ENCODE data around the gene CNTNAP4. TPM values are rescaled to one million over a fixed set of nuclear protein-coding genes. Genes with fewer than 3 reads are reported as not detected.

The CNTNAP4 gene
- total RNA-seq: not detected

DNA sequence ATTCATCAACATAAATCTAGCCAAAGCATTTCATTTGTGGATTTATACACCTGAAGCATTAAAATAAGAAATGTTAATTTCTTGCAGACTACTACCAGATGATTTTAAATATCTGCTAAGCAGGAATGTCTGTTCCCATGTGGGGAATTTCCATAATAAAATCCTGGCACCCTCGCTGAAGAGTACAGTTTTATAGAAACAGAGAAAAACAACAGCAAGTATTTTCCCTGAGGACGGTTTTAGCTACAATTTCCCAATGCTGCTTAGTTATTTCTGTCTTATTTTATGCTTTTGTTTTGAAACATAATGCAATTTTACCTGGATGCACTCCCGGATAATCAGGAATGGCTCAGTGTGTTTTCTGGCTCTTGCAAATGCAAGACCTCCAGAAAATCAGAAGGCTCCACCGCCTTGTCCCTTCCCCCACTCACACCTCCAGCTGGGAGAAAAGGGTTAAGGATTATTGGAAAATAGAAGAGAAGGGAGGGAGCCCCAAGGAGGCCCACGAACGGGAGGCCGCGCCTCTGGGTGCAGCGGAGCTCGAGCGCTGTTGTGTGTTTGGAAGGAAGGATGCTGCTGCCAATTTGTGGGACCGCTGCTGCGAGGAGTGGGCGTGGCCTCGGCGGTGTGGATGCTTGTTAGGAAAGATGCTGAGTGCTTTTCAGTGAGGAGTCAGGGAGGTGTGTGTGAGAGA, at the start of gene CNTNAP4:
TSS of gene CNTNAP4 (plus strand) at position 657 of the 694 bp plus-strand sequence. CDS start 262 bp downstream, outside the sequence.
- Histone ChIP-seq H3K4me1 (no peaks in the 10 kb centered on the region), H3K27ac (no peak within 1 kb of the TSS), H3K4me3 (no peak within 1 kb of the TSS), H3K27me3 (no peaks in the 10 kb centered on the region), H3K9me3 (no peaks in the 10 kb centered on the region), H3K9ac (ENCODE audit: low read depth in 2 of 2, low read length in 2 of 2) (no peak within 1 kb of the TSS), H3K36me3 (no peaks in the 10 kb centered on the region)
- DNase-seq: no peak
- no peak for TF ChIP-seq CTCF (IDR thresholded peaks at IDR 0.05)
- intact Hi-C loops (cut with DNase I): no loop called here

GRCh38 chr16:76228546-76229146, 48.6 kb upstream of the CNTNAP4 start:
- intact Hi-C loops (cut with DNase I): no loop called here
- H3K27ac ChIP-seq: no peak overlapping the region
- no peaks in the 10 kb centered on the region for H3K36me3 ChIP-seq
- H3K9ac ChIP-seq (ENCODE audit: low read depth in 2 of 2, low read length in 2 of 2): no peak overlapping the region
- no peaks in the 10 kb centered on the region for H3K4me1 ChIP-seq
- H3K27me3 ChIP-seq: no peaks in the 10 kb centered on the region
- no peak overlapping the region for H3K4me3 ChIP-seq
- TF ChIP-seq CTCF (IDR thresholded peaks at IDR 0.05): no peak
- no peak for DNase-seq
- H3K9me3 ChIP-seq: no peaks in the 10 kb centered on the region

- intact Hi-C loops (cut with DNase I): no loop called here
Measured at GRCh38 chr16:76232704-76233103, 44.5 kb upstream of the CNTNAP4 start.

DNA sequence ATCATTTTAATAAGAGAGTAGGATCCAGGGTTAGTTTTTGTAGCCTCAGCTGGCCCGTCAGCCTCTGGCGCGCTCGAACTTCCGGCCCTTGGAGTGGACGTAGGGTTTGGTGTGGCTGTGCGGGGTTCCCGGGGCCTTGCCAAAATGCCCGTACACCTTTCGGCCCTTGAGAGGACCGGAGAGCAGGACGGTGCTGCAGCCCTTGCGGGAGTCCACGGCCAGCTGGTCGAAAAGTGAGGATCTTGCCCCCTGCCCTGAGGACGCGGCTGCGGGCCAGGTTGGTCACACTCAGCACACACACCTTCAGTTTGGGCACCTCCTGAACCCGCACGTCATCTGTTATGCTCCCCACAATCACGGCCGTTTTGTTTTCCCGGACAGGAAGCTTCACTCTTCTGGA, 42.2 kb upstream of the CNTNAP4 start:
- no peaks in the 10 kb centered on the region for H3K36me3 ChIP-seq
- no peak overlapping the region for H3K27ac ChIP-seq
- H3K4me1 ChIP-seq: no peaks in the 10 kb centered on the region
- no peak overlapping the region for H3K9ac ChIP-seq (ENCODE audit: low read depth in 2 of 2, low read length in 2 of 2)
- intact Hi-C loops (cut with DNase I): no loop called here
- no peak for TF ChIP-seq CTCF (IDR thresholded peaks at IDR 0.05)
- DNase-seq: no peak
- H3K27me3 ChIP-seq: no peaks in the 10 kb centered on the region
- H3K9me3 ChIP-seq: no peaks in the 10 kb centered on the region
- no peak overlapping the region for H3K4me3 ChIP-seq

More at GRCh38 chr16:76232704-76233103, 44.5 kb upstream of the CNTNAP4 start:
- H3K27ac ChIP-seq: no peak overlapping the region
- H3K36me3 ChIP-seq: no peaks in the 10 kb centered on the region
- H3K9ac ChIP-seq (ENCODE audit: low read depth in 2 of 2, low read length in 2 of 2): no peak overlapping the region
- TF ChIP-seq CTCF (IDR thresholded peaks at IDR 0.05): no peak
- H3K4me3 ChIP-seq: no peak overlapping the region
- no peaks in the 10 kb centered on the region for H3K27me3 ChIP-seq
- no peaks in the 10 kb centered on the region for H3K4me1 ChIP-seq
- H3K9me3 ChIP-seq: no peaks in the 10 kb centered on the region
- DNase-seq: no peak

DNA sequence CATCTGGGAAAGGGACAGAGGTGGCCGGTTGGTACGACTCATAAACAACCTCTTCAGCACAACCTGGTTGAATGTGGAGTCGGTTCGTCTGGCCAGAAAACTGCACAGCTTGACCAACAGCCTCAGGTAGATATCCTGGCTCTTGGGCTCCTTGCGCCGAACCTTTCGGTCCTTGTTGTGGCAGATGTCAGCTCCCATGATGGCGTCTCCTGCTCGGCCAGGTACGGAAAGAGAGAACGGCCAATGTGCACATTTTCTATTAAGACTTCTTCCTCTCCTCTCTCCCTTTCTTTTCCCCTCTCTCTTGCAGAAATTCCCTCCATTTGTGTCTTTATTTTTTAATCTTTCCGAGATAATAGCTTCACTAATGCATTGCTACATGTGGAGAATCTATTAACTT, 41.8 kb upstream of the CNTNAP4 start:
- Histone ChIP-seq H3K9ac (ENCODE audit: low read depth in 2 of 2, low read length in 2 of 2) (no peak overlapping the region), H3K4me1 (no peaks in the 10 kb centered on the region), H3K27ac (no peak overlapping the region), H3K4me3 (no peak overlapping the region), H3K36me3 (no peaks in the 10 kb centered on the region), H3K27me3 (no peaks in the 10 kb centered on the region), H3K9me3 (no peaks in the 10 kb centered on the region)
- no peak for DNase-seq
- intact Hi-C loops (cut with DNase I): no loop called here
- no peak for TF ChIP-seq CTCF (IDR thresholded peaks at IDR 0.05)
